M059J (cell line): ENCODE results near the gene FNIP2. TPM values are rescaled to one million over a fixed set of nuclear protein-coding genes. Genes with fewer than 3 reads are reported as not detected.
"Not testable (repeated sequence)": the region's sequence is repeated elsewhere in the genome, so short reads cannot be mapped to it uniquely, and the experiment has no call there.

ENCODE experiments used
- DNase-seq: peaks from one replicate; pipeline ENCODE4 v3.0.0-alpha.2; 2012; ENCODE audit warnings: low read depth
- total RNA-seq: library from RNA; depleted of rRNA; stranded (reverse); fragments of >200 nt; shearing (Covaris generic); gene quantifications from 2 replicates; pipeline ENCODE4 v1.2.3, GENCODE V29; 2014

The FNIP2 gene
- total RNA-seq, 1 experiment from 2014 or later: 15.2 TPM

GRCh38 chr4:158793021-158793420, 24.2 kb downstream of the FNIP2 start:
- DNase-seq: no peak

GRCh38 chr4:158793430-158793829, 24.6 kb downstream of the FNIP2 start:
- DNase-seq: not testable (repeated sequence)

- DNase-seq: no peak
Measured at GRCh38 chr4:158796370-158797140, 27.7 kb downstream of the FNIP2 start.

- no peak for DNase-seq
Measured at GRCh38 chr4:158798062-158798461, 29.2 kb downstream of the FNIP2 start.

- DNase-seq: no peak
Measured at GRCh38 chr4:158799013-158799770, 30.4 kb downstream of the FNIP2 start.

GRCh38 chr4:158799856-158800255, 31.0 kb downstream of the FNIP2 start:
- DNase-seq: no peak

GRCh38 chr4:158801066-158801465, 32.2 kb downstream of the FNIP2 start:
- peak; percentile 64 for DNase-seq

- no peak for DNase-seq
Measured at GRCh38 chr4:158801677-158802076, 32.9 kb downstream of the FNIP2 start.

GRCh38 chr4:158802914-158803313, 34.1 kb downstream of the FNIP2 start:
- no peak for DNase-seq

- no peak for DNase-seq
Measured at GRCh38 chr4:158805635-158806471, 37.0 kb downstream of the FNIP2 start.

GRCh38 chr4:158807691-158808090, 38.9 kb downstream of the FNIP2 start:
- DNase-seq: no peak

GRCh38 chr4:158808399-158808798, 39.6 kb downstream of the FNIP2 start:
- DNase-seq: no peak

- DNase-seq: not testable (repeated sequence)
Measured at GRCh38 chr4:158809208-158809607, 40.4 kb downstream of the FNIP2 start.

GRCh38 chr4:158809611-158810486, 41.0 kb downstream of the FNIP2 start:
- peak; percentile 93 for DNase-seq

- DNase-seq: peak; percentile 96
Measured at GRCh38 chr4:158810487-158811215, 41.8 kb downstream of the FNIP2 start.

GRCh38 chr4:158811216-158811540, 42.4 kb downstream of the FNIP2 start:
- DNase-seq: no peak

- DNase-seq: peak; percentile 55
Measured at GRCh38 chr4:158811704-158812103, 42.9 kb downstream of the FNIP2 start.

GRCh38 chr4:158812133-158812532, 43.3 kb downstream of the FNIP2 start:
- no peak for DNase-seq

GRCh38 chr4:158812543-158812942, 43.7 kb downstream of the FNIP2 start:
- DNase-seq: no peak

- DNase-seq: no peak
Measured at GRCh38 chr4:158813113-158813512, 44.3 kb downstream of the FNIP2 start.

- DNase-seq: no peak
Measured at GRCh38 chr4:158814207-158814606, 45.4 kb downstream of the FNIP2 start.
